UCSD-AML1 (cell line): ENCODE results near the gene CHIC2.
A peak's percentile ranks its signal among the peaks of the same experiment; 100 is the strongest.

ENCODE experiments used
- DNase-seq: peaks from one replicate; lab custom pipeline; 2025; ENCODE audit not compliant: unreplicated experiment; lab: John Stamatoyannopoulos, UW

The CHIC2 gene

GRCh38 chr4:54093324-54094240, 29.2 kb upstream of the CHIC2 start:
- DNase-seq, result no peak

- DNase-seq, result no peak
Measured at GRCh38 chr4:54092405-54093323, 28.3 kb upstream of the CHIC2 start.

- peak; percentile 59 for DNase-seq
Measured at GRCh38 chr4:54091637-54092404, 27.4 kb upstream of the CHIC2 start.

- DNase-seq, result no peak
Measured at GRCh38 chr4:54090804-54091623, 26.6 kb upstream of the CHIC2 start.

GRCh38 chr4:54090404-54090803, 26.0 kb upstream of the CHIC2 start:
- no peak for DNase-seq

GRCh38 chr4:54089875-54090274, 25.5 kb upstream of the CHIC2 start:
- no peak for DNase-seq

GRCh38 chr4:54085284-54085683, 20.9 kb upstream of the CHIC2 start:
- no peak for DNase-seq

GRCh38 chr4:54082168-54082567, 17.8 kb upstream of the CHIC2 start:
- no peak for DNase-seq

GRCh38 chr4:54077812-54078211, 13.4 kb upstream of the CHIC2 start:
- no peak for DNase-seq

- no peak for DNase-seq
Measured at GRCh38 chr4:54076673-54077072, 12.3 kb upstream of the CHIC2 start.

GRCh38 chr4:54074381-54074780, 10.0 kb upstream of the CHIC2 start:
- DNase-seq, result no peak

- DNase-seq, result no peak
Measured at GRCh38 chr4:54073271-54073880, 9.0 kb upstream of the CHIC2 start.

- DNase-seq, result no peak
Measured at GRCh38 chr4:54067166-54067565, 2.8 kb upstream of the CHIC2 start.

- peak; percentile 35 for DNase-seq
Measured at GRCh38 chr4:54066718-54067129, 2.3 kb upstream of the CHIC2 start.

GRCh38 chr4:54066088-54066415, 1.6 kb upstream of the CHIC2 start:
- DNase-seq, result peak; percentile 31

- DNase-seq, result no peak
Measured at GRCh38 chr4:54065282-54066087, 1.1 kb upstream of the CHIC2 start.

- DNase-seq, result peak; percentile 56
Measured at GRCh38 chr4:54063737-54064316, 578 bp downstream of the CHIC2 start.

GRCh38 chr4:54063229-54063628, 1.2 kb downstream of the CHIC2 start:
- no peak for DNase-seq

- DNase-seq, result no peak
Measured at GRCh38 chr4:54062392-54062791, 2.0 kb downstream of the CHIC2 start.
